Measurements from ENCODE around the gene KCTD16.

KCTD16 gene

DNA sequence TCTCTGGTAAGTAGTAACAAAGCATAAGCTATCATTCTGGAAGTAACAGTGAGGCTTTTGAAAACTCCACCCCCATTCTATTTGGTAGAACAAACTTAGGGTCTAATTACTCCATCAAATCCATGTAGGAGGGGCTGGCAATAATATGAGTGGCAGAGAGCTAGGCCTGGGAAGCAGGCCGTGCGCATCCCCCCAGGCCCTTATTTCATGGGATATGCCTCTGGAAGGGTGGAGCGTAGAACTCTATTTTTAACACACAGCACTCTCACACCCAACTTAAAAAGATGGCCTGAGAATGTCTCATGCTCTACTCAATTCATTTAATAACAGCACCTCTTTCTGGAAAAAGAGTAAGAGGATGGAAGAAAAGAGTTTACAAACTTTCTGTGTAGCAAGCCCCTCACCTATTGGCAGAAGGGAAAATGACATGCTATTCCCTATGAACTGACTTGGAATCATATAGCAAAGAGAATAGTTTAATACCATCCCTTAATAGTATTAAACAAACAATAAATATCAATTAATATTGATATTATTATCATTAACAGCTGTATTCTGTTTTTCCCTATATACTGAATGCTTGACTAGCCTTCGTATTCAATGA is 233.2 kb downstream of the KCTD16 start:
- DNase-seq (ENCODE audit: low spot score): no peak

DNA sequence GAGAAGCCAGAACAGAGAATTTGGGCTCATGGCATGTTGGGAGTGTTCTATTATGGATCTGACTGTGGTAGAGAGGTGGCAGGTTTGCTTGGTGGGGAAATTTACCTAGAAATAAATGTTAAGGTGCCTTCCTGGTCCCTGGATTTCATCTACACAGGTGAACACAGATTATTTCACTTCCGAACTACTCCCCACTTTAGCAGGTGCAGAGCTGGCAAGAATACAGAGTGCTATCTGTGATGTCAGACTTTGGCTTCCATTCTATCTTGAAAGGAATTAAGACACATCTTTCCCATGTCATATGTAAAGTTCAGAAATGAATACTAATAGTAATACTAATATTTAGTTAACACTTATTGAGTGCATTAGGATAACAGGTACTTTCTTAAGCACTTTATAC is 234.0 kb downstream of the KCTD16 start:
- DNase-seq (ENCODE audit: low spot score): no peak

DNA sequence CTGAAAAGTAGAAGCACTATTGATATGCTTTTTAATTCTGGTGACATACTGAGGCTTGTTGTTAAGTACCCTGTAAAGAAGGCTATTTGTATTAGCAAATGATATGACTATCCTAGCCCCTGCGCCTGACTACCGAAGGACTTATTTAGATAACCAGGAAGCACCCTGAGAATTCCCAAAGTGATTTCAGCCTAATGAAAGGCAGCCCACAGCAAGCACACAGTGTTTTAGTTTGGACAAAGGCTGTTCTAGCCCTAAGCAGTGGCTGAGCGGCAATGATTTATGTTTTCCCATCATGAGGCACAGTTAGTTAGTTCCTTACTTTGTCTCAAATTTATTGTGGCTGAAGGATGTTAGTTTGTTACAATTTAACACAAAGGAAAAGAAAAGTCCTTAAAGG is 235.3 kb downstream of the KCTD16 start:
- DNase-seq (ENCODE audit: low spot score): no peak

DNA sequence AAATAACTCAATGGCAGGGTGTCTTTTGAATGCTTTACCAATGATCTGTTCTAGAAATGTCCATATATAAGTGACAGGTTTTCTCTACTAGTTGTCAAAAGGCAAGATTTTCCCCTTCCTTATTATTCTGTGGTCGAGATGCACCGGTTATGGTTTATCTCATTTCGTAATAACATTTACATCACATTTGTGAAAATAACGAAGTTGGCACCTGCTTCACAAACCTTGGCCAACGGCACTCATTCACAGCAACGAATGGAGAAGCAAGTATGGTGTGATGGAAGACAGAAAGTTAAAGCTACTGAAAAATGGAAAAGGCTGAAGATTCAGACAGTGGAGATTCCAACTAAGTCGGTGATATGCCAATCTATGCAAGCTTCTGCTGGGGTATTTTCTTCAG is 235.8 kb downstream of the KCTD16 start:
- DNase-seq (ENCODE audit: low spot score): no peak

DNA sequence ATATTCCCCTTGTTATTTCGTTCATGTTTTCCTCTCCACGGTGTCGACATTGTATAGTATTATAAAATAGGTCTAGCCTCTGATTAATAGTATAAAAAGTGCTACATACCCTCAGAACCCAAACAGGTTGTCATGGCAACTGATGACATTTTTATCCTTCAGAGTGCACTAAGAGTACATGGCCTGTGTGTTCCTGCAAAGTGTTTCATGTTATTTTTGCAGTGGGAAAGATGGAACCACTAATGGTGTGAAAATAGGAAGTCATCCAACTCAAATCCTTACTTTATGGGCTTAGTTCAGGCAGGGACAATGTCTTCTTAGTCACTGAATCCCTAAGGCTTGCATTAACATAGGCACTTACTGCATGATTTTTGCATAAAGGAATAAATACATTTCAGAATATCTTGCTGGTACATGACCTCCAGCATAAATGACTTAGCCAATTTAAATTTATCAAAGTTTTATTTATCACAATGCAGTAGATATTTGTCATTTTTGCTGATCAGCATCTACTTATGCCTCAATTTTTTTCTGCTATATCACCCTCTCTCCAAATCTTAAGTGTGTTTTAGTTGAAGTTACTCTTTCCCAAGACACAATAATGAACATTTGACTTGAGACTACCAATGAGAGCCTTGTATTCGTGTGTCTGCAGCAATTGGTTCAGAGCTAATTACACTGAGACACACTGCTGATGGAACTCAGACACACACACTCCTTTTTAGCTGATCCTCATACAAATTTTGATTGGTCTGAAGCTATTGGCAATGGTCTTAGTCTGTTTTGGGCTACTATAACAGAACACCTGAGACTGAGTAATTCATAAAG is 243.7 kb downstream of the KCTD16 start:
- DNase-seq (ENCODE audit: low spot score): no peak

DNA sequence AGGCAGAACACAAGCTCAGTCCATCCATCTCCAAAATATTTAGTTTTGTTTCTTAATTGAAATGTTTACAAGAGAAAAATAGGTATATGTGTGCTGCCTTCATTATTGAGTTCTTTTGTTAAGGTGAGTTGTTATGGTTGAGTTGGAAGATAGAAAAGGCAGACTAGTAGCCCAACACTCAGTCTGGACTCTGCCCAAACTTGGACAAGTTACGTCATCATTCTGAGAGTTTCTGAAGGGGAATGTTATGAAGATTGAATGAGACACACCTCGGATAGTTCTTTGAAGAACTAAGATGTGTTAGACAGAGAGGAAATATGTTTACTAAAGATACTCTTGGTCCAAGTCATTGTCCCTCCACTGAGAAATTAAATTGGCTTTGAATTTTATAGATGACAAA is 245.5 kb downstream of the KCTD16 start:
- no peak for DNase-seq (ENCODE audit: low spot score)

DNA sequence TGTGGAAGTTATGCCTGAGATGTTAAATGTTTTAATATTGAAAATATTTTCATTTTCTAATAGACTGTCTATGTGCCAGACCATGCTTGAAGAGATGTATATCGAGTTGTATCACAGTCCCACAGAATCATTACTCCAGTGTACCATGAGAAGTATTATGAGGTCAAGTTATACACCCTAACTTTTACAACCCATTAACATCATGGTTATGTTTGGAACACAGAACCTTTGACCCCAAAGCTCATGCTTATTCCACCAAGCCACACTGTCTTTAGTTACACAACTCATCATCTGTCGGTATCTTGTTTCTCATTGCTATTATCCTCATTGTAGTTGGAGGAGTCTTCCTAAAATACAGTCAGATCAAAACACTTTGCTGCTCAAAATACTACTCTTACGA is 248.0 kb downstream of the KCTD16 start:
- DNase-seq (ENCODE audit: low spot score): no peak

DNA sequence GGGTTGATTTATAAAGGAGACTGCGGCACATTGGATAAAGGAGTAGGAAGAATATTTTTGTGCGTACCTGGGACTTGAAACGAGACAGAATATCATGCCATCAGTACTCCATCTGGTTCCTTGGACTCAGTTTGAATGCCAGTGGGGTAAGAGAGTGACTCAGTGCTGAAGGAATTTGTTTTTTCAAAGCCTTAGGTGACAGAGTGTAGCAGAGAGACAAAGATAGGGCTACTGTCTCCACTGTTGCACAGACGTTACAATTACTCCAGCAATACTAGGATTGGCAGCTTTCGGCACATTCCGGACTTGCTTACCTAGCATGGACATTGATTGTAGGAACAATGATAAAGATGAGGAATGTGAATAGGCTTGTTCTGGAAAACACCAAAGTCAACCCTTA is 250.7 kb downstream of the KCTD16 start:
- DNase-seq (ENCODE audit: low spot score): no peak

DNA sequence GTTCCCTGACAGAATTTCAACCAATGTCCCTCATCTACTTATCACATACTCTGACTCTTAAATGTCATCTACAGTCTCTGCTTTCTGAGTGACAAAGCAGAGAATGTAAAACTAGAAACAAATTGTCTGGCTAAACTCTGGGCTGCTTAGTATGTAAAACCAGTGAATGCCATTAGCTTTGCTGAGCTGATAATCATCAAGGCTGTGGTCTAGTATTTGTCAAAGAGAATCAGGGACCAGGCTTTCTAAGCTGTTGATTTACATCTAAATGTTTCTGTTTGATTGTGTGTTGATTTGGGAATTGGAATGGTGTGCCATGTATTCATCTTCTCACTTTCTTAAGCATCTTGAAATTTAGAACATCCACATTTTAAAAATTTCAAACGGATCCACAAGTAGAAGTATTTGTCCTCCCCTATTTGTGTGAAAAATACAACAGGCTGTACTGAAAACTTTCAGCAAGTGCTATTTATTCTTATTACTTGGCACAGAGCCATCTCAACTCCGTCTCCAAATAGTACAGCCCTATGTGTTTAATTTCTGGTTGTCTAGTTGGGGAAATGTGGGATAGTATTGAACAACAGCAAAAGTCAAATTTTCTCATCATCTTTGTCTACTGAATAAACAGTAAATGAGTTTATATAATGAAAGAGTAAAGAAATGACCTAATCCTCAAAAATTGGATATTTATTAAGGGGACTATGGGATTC is 251.5 kb downstream of the KCTD16 start:
- no peak for DNase-seq (ENCODE audit: low spot score)

DNA sequence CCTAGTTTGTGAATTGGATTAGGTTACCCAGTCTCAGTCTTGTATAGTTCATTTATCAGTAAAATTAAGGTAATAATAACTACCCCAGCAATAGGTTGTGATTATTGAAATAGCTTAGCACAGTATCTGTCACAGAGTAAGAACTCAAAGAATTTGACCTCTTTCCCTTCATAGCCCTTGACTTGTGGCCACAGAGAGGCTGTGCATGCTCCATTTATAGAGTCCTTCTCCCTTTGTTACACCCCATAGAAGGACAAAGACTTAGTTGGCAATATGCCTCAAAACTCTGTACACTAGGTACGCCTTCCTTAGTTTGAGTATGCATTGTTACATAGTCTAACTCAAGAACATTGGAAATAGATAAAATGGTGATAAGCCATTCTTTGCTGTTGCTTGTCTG is 257.2 kb downstream of the KCTD16 start:
- no peak for DNase-seq (ENCODE audit: low spot score)

DNA sequence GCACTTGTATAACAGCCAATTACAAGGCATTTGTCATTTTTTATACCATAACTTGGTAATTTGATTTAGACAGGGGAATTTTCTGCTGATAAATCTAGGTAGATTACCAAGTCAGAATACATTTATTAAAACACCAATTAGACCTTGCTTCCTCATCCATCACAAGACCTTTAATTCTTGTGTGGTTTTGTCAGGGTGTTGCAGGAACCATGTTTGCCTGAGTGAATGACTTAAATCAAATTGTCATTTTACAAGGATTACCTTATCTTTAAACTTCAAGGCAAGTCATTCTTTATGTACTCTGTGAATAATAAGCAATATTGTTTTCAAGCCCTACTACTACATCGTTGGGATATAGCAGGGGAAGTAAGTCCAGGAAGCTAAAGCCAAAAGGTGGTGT is 257.7 kb downstream of the KCTD16 start:
- no peak for DNase-seq (ENCODE audit: low spot score)

DNA sequence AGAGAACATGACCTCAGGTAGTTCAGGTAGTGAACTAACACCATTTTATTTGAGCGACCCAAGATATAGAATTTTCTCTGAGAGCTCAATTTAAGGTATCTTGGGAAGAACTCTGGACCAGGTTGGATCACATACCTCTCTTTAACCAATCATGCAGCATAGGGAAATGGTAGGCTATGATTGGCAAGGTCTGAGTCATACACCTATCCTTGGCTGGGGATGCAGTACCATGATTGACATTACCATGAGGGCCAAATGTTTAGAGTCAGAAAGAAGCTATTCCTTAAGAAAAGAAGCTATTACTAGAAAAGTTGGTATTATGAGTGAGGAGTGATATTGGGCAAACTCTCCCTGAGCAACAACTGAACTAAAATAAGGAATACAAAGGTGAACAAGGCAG is 258.7 kb downstream of the KCTD16 start:
- DNase-seq (ENCODE audit: low spot score): no peak

DNA sequence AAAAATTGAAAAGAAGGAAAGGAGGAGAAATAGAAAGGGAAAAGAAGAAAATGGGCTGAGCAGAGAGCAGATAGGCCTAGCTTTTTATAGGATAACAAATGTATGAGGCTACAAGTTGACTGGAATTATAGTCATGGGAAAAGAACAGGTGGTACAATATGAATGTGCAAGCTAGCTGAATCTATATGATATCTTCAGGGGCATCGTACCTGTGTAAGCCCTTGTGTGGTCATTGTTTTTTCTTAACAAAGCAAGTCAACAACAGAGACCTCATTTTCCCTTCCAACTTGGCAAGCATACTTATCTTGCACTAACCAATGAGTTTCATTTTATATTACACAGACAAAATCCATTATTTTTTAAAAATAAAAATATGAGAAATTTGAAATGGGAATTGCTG is 259.2 kb downstream of the KCTD16 start:
- no peak for DNase-seq (ENCODE audit: low spot score)

DNA sequence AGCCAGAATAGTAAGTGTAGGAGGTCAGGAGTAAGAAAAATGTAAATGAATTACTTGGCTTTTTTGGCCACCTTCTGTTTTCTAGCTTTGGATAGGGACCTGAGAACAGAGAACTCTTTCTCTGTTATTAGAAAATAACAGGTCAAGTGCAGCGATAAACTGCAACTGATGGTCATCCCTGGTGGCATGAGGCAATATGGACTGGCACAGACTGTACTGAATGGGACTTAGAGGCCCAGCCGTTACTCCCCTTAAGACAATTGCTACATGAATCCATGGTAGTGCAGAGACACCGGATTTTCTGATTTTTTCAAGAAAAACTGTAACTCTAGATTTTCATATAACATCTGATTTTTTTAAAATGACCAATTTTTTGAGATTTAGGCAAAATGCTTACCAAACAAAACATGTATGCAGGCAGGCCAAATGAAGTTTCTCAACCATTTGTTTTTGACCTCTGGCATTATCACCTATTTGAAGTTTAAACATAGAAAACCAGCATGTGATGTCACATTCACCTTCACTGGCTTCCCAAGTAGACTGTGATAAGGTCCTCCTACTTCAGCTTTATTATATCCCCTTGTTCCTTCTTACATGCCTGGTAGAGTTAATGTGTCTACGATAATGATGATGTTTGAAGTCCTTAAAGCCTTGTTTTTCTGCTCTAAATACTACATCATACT is 262.6 kb downstream of the KCTD16 start:
- no peak for DNase-seq (ENCODE audit: low spot score)

DNA sequence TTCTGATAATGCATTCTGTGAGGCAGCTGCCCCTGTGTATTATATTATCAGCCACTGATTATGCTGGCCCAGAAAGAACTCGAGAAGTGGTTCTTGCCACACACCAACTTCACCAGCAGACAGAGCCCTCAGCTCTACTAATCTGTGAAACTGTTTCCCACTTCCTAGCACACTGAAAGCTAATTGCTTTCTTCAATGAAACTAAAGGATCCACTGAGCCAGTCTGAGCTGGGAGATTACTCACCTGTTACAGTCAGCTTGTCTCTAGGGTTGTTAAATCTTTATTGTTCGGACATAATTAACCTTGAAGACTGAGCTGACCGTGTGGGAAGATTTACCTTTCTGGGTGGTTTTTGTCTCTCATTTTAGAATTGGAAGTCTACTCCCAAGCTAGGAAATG is 263.2 kb downstream of the KCTD16 start:
- no peak for DNase-seq (ENCODE audit: low spot score)

DNA sequence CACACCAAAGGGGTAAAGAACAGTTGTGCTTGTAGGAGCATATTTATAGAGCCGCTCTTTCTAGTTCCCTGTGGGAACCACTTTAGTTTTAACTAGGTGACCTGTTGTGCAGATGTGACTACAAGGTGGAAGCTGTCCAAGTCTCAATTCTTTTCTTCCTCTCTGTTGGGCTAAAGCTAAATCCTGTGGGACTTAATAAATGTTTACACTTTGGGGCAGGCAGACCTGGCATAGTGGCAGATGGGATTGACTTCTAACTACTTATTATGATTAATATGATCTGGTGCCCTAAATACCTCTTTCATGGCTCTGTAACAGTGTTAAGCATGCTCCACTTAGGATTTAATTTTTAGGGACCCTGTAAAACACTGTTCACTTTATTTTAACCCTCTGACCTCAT is 265.3 kb downstream of the KCTD16 start:
- no peak for DNase-seq (ENCODE audit: low spot score)

DNA sequence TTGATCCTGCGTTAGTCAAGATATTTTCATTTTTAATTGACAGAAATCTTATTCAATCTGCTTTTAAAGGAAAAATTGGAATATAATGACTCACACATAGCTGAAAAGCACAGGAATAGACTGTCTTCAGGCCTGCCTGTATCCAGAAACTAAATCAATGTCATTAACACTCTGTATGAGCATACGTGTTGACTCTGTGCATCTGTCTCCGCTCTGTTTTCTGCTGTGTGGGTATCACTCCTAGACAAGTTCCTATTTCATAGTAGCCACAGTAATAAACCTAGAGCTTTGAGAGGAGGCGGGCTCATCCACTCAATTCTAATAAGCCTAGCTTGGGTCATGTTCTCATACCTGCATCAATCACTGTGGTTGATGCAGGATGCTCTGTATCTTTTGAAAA is 267.6 kb downstream of the KCTD16 start:
- DNase-seq (ENCODE audit: low spot score): no peak

DNA sequence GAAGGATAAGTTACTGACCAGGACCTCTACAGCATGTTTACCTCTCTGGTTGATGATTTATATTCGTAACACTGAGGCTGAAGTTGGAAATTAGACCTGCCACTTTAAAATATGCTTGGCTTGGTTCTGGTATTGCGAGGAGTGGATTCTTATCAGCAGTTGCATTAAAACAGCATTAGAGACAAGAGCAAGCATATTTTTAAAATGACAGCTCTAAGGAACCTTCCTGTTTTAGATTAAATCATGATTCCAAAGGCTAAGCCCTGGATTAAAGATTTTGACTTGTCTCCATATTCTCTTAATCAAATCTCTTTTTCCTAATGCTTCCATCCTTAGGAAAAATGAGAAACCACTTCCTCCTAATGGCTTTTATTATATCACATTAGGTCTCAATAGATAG is 277.8 kb downstream of the KCTD16 start:
- no peak for DNase-seq (ENCODE audit: low spot score)

DNA sequence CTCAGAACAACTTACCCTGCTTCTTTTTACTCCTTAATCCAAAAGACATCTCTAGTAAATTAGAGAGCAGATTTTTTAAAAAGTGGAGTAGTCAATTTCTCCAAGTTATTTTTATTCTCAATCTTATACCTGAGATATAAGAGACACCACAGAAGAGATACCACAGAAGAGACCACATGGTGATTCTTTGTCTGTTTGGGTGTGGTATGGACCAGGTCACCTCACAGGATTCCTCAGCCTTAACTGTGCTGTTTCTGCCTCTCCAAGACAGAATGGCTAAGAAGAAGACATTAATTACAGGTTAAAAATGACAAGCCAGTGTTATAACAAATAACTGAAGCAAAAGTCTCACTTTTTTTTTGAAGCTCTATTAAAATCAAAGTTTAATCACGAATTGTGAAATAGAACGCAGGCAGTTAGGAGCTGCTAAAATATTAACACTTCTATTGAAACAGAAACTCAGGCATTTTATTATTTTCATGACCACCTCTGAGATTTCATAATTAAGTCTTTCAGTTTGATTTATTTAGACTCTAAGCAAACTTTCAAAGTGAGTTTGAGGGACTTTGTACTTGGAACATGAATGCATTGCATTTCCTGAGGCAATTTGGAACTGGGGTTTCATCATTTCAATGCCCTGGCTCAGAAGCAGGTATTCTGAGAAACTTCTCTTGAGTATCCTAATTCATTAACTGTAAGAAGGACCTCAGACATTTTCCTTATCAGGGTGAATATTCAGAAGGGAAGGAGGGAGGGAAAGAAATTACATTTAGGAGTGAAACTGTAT is 280.7 kb downstream of the KCTD16 start:
- no peak for DNase-seq (ENCODE audit: low spot score)

DNA sequence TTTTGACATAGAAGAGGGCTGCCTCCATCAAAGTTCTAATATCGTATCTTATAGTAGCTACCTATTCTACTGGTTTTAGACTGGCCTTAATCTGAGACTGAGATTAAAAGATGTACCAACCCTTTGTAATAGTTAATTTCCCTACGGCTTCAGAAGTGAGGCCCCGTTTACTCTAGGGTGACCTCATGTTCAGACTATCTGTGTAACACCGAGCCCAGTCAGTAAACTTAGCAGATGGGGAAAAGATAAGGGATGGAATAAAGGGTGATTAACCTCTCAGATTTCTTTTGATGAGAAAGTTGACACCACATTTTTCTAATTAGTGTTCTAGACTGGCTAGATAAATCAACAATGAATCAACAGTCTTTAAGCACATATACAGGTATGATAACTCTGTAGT is 283.1 kb downstream of the KCTD16 start:
- DNase-seq (ENCODE audit: low spot score): no peak

DNA sequence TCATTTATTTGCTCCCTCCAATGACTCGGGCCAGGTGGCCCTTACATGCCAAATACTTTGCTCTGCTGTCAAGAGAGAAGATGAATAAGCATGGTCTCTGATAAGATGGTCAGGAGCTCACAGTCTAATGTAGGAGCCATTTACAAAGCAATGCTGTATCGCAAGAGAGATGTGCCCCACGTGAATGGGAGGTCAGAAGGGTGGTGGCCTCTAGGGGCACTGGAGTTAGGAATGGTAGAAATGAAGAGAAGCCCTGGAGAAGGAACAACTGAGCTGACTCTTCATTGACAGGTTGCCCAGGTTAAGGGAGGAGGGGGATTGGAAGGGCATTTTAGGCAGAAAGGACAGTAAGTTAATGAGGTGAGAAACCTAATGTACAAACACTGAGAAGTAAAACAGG is 286.5 kb downstream of the KCTD16 start:
- DNase-seq (ENCODE audit: low spot score): no peak

DNA sequence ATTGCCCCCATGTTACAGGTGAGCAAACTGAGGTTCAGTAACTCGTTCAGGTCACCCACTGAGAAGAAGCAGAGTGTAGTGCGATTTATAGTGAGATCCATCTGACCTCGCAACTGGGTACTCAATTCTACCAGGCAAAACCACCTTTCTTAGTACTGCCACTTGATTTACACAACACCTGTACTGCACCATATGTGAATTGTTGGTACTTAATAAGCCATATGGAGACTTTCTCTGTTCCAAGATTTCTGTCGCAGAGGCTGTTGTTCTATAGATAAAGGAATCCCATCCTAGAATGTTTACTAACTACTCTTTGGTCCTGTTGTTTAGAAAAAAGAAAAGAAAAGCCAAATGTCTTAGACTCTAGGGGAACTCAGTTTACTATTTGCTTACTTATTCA is 287.5 kb downstream of the KCTD16 start:
- no peak for DNase-seq (ENCODE audit: low spot score)
